Chondrocyte (in vitro differentiated cells): ENCODE measurements around the gene RIPK3. TPM values are rescaled to one million over a fixed set of nuclear protein-coding genes. Genes with fewer than 3 reads are reported as not detected.

Experiments
- DNase-seq: peaks from one replicate; pipeline ENCODE4 v3.0.0; 2021; ENCODE audit warnings: mixed read lengths, low spot score
- H3K27ac Mint-ChIP-seq: one replicate; pipeline ENCODE4 v1.8.0; 2021; ENCODE audit warnings: mild to moderate bottlenecking, moderate library complexity, mixed read lengths; ENCODE audit not compliant: unreplicated experiment
- H3K27me3 Mint-ChIP-seq: 2 replicates; pipeline ENCODE4 v1.8.0; 2021; ENCODE audit warnings: low read depth, mixed read lengths
- H3K36me3 Mint-ChIP-seq: 2 replicates; pipeline ENCODE4 v1.8.0; 2021; ENCODE audit warnings: low read depth, mixed read lengths
- H3K4me1 Mint-ChIP-seq: 2 replicates; pipeline ENCODE4 v1.8.0; 2021; ENCODE audit warnings: low read depth, mild to moderate bottlenecking, mixed read lengths
- H3K4me3 Mint-ChIP-seq: one replicate; pipeline ENCODE4 v1.8.0; 2021; ENCODE audit warnings: mild to moderate bottlenecking, moderate library complexity, mixed read lengths; ENCODE audit not compliant: unreplicated experiment
- H3K9me3 Mint-ChIP-seq: 2 replicates; pipeline ENCODE4 v1.8.0; 2021; ENCODE audit warnings: low read depth, mixed read lengths
- total RNA-seq: library from RNA; stranded (reverse); gene quantifications from 3 replicates; pipeline ENCODE4 v1.2.1, GENCODE V29; 2021
- TF ChIP-seq, protein P1 (sequence below): fragments of 200-600 bp; sonication (generic); IDR thresholded peaks from 2 replicates; pipeline ENCODE4 v1.5.0; 2021; ENCODE audit warnings: antibody characterized with exemption, mild to moderate bottlenecking, moderate library complexity

The RIPK3 gene
- total RNA-seq, 1 donor from 2014 or later = 1.3 TPM

DNA sequence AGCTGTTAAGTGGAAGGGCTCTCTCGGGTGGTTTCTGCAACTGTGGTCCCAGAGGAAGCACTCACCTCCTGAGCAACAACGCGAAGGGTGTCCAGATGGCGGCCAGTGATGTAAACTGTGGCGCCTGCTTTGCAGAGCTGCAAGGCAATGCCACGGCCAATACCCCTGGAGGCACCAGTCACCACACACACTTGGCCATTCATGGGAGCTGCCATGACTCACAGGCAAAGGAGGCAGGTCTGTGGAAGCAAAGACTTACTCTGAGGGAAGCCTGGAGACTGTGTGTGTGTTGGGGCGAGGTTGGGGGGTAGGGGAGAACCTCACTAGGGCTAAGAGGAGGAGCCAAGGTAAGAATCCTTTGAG lies 40.9 kb downstream of the RIPK3 start:
- H3K27ac Mint-ChIP-seq = peak overlapping the region; percentile 96
- H3K4me1 Mint-ChIP-seq = peaks cover 39% of the 10 kb centered on the region
- DNase-seq = no peak
- no peaks in the 10 kb centered on the region for H3K9me3 Mint-ChIP-seq
- H3K27me3 Mint-ChIP-seq = no peaks in the 10 kb centered on the region
- H3K4me3 Mint-ChIP-seq = peak overlapping the region; percentile 91
- H3K36me3 Mint-ChIP-seq = peaks cover 14% of the 10 kb centered on the region
- TF ChIP-seq, protein P1, sequence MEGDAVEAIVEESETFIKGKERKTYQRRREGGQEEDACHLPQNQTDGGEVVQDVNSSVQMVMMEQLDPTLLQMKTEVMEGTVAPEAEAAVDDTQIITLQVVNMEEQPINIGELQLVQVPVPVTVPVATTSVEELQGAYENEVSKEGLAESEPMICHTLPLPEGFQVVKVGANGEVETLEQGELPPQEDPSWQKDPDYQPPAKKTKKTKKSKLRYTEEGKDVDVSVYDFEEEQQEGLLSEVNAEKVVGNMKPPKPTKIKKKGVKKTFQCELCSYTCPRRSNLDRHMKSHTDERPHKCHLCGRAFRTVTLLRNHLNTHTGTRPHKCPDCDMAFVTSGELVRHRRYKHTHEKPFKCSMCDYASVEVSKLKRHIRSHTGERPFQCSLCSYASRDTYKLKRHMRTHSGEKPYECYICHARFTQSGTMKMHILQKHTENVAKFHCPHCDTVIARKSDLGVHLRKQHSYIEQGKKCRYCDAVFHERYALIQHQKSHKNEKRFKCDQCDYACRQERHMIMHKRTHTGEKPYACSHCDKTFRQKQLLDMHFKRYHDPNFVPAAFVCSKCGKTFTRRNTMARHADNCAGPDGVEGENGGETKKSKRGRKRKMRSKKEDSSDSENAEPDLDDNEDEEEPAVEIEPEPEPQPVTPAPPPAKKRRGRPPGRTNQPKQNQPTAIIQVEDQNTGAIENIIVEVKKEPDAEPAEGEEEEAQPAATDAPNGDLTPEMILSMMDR = no peak

DNA sequence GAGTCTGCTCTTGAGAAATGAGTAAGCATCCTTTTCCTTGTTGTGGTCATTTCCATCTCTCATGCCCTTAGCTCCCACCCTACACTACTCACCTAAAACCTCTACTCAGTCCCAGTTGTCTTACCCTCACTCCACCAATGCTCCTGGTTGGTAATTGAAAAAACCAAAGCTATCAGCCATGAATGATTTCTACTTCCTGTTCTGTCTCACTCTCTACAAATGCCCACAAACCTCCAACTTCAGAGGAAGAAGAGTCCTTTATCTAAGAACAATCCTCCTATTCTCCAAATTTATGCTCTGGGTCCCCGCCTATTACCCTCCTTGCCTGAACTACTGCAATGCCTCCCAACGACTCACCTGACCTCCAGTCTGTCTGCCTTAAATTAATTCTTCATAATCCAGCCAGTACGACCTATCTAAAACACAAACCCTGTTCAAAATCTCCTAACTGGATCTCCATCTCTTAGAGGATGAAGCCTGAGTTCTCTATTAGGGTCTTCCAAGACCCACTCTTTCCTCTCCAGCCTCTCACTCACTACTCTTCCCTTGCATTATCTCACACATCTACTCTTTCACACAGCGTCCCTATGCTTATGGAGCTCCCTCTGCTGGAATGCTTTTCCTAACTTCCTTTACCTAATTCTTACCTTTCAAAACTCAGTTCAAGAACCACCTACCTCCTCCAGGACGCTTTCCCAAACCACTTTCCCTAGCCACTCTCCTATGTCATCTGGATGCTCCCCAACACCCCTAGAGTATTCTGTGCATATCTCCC lies 42.4 kb downstream of the RIPK3 start:
- H3K4me1 Mint-ChIP-seq = peaks cover 39% of the 10 kb centered on the region
- TF ChIP-seq, protein P1 = peak; percentile 68
- H3K27ac Mint-ChIP-seq = peak overlapping the region; percentile 68
- H3K36me3 Mint-ChIP-seq = peaks cover 10% of the 10 kb centered on the region
- no peak overlapping the region for H3K4me3 Mint-ChIP-seq
- no peaks in the 10 kb centered on the region for H3K9me3 Mint-ChIP-seq
- no peaks in the 10 kb centered on the region for H3K27me3 Mint-ChIP-seq
- no peak for DNase-seq

GRCh38 chr14:24296341-24297157 lies 43.2 kb downstream of the RIPK3 start:
- peaks cover 39% of the 10 kb centered on the region for H3K4me1 Mint-ChIP-seq
- TF ChIP-seq, protein P1 = peak; percentile 85
- peak overlapping the region; percentile 91 for H3K27ac Mint-ChIP-seq
- no peaks in the 10 kb centered on the region for H3K9me3 Mint-ChIP-seq
- no peak overlapping the region for H3K4me3 Mint-ChIP-seq
- no peaks in the 10 kb centered on the region for H3K27me3 Mint-ChIP-seq
- peaks cover 10% of the 10 kb centered on the region for H3K36me3 Mint-ChIP-seq
- DNase-seq = no peak

DNA sequence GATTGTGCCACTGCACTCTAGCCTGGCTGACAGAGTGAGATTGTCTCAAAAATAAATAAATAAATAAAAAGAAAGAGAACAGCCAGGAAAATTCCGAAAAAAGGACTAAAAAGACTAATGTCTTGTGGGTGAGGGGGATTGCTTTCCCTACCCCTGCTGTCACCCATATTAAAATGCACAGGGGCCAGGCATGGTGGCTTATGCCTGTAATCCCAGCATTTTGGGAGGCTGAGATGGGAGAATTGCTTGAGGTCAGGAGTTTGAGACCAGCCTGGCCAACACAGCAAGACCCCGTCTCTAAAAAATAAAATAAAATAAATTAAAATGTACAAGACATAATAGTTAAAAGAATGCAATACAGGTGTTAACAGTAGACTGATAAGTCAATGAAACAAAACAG lies 46.3 kb downstream of the RIPK3 start:
- H3K4me3 Mint-ChIP-seq = no peak overlapping the region
- peaks cover 19% of the 10 kb centered on the region for H3K36me3 Mint-ChIP-seq
- TF ChIP-seq, protein P1 = no peak
- H3K27ac Mint-ChIP-seq = no peak overlapping the region
- no peaks in the 10 kb centered on the region for H3K9me3 Mint-ChIP-seq
- no peak for DNase-seq
- peaks cover 19% of the 10 kb centered on the region for H3K4me1 Mint-ChIP-seq
- no peaks in the 10 kb centered on the region for H3K27me3 Mint-ChIP-seq

DNA sequence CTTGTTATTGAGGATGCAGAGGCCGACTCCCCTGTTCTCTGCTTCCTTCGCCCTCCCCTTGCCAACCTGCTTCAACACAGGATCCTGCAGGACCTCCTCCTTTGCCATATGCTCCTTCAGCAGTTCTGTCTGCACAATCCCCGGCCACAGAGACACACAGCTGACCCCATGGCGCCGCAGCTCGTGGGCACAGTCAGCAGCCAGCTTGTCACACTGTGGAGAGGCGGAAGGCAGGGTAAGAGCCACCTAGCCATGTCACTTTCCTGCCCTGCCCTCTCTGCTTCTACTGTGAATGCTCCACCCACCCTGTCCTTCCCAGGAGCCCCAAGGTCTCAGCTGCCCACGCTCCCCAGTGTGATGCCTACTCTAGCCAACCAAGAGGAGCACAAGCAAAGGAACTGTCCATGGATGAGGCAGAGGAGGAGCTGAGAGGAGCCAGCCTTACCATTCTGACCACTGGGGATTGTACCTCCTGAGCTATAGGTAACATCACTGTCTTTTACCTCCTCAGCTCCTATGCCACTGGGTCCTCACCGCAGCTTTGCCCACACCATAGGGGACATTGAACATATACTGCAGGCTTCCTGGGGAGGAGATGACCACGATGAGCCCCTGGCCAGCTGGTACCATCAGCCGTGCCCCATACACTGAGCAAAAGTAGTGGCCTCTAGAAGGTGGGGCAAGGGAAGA lies 47.5 kb downstream of the RIPK3 start:
- Mint-ChIP-seq H3K9me3 (no peaks in the 10 kb centered on the region), H3K27me3 (no peaks in the 10 kb centered on the region), H3K27ac (no peak overlapping the region), H3K4me1 (peaks cover 13% of the 10 kb centered on the region), H3K36me3 (peaks cover 19% of the 10 kb centered on the region), H3K4me3 (no peak overlapping the region)
- TF ChIP-seq, protein P1 = no peak
- no peak for DNase-seq
